Measurements from ENCODE around the gene PDE4D. TPM values are rescaled to one million over a fixed set of nuclear protein-coding genes. Genes with fewer than 3 reads are reported as not detected.

Gene PDE4D
- total RNA-seq, 5 donors from 2014 or later (not counting 1 experiment from before 2014, with no cell fraction given) = 45.1 to 136 (median 64.9) TPM

DNA sequence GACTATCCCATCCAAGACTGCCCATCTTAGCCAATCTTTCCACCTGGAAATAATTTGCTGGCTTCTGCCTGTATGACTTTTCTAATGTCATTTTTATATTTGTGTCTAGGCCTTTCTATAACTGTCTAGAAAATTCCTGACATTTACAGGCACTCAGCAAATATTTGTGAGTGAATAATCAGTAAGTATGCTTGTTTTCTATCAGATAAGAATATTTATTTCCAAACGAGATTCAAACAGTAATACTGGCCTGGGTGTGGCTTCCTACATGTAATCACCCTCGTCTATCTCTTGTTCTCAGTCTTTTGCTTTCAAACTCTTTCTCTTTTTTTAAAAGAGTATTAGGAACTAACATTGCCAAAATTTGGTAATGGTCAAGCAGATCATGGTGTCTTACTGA lies 844.4 kb downstream of the PDE4D start:
- Mint-ChIP-seq H3K27ac (no peak overlapping the region), H3K36me3 (no peaks in the 10 kb centered on the region), H3K27me3 (no peaks in the 10 kb centered on the region), H3K4me1 (peaks cover 0 to 2% (median 0%) of the 10 kb centered on the region in 3 donors), H3K9me3 (no peaks in the 10 kb centered on the region), H3K4me3 (no peak overlapping the region)
- no CpG with 5 or more reads among the region's 2 CpGs for WGBS (ENCODE audit: insufficient coverage)
- no peak overlapping the region for H3K27ac ChIP-seq (ENCODE audit: low read length)
- CTCF ChIA-PET = no interaction called here
- H3K27me3 ChIP-seq (replicated peaks in 1 of 2; ENCODE audit: control insufficient read depth in 2 of 2, extremely low read depth in 1 of 2, insufficient read depth in 2 of 2, low read length in 1 of 2) = no peaks in the 10 kb centered on the region
- H3K36me3 ChIP-seq (ENCODE audit: control insufficient read depth in 2 of 2, extremely low read depth in 1 of 2, insufficient read depth in 1 of 2, low read length in 1 of 2) = no peaks in the 10 kb centered on the region
- no peaks in the 10 kb centered on the region for H3K9me3 ChIP-seq
- no peak overlapping the region for H3K4me3 ChIP-seq (ENCODE audit: control insufficient read depth in 1 of 2, extremely low read depth in 1 of 2, low read length in 1 of 2)
- POLR2A ChIA-PET = no interaction called here
- ATAC-seq (replicated peaks in 1 of 4) (no peak), DNase-seq (no peak)
- H3K4me1 ChIP-seq (ENCODE audit: control insufficient read depth in 1 of 2, extremely low read depth in 1 of 2, insufficient read depth in 2 of 2, low read length in 2 of 2) = no peaks in the 10 kb centered on the region

- ChIA-PET CTCF (interaction anchor here (0.6 to 2.3 kb wide), 8 partner anchors 8 to 338 kb away, joined by 3 to 10 read pairs (median 4); no protein-coding TSS in a partner anchor), POLR2A (interaction anchor here (0.6 to 2.0 kb wide), 3 partner anchors 15 to 86 kb away, joined by 3 to 8 read pairs (median 4); no protein-coding TSS in a partner anchor)
- Histone ChIP-seq H3K27me3 (replicated peaks in 1 of 2; ENCODE audit: control insufficient read depth in 2 of 2, extremely low read depth in 1 of 2, insufficient read depth in 2 of 2, low read length in 1 of 2) (no peaks in the 10 kb centered on the region), H3K4me1 (ENCODE audit: control insufficient read depth in 1 of 2, extremely low read depth in 1 of 2, insufficient read depth in 2 of 2, low read length in 2 of 2) (peaks cover 10 to 18% of the 10 kb centered on the region in 2 experiments), H3K4me3 (ENCODE audit: control insufficient read depth in 1 of 2, extremely low read depth in 1 of 2, low read length in 1 of 2) (no peak overlapping the region), H3K27ac (ENCODE audit: low read length) (no peak overlapping the region), H3K9me3 (no peaks in the 10 kb centered on the region), H3K36me3 (ENCODE audit: control insufficient read depth in 2 of 2, extremely low read depth in 1 of 2, insufficient read depth in 1 of 2, low read length in 1 of 2) (no peaks in the 10 kb centered on the region)
- Mint-ChIP-seq H3K36me3 (peaks cover 3% of the 10 kb centered on the region), H3K27me3 (no peaks in the 10 kb centered on the region), H3K4me3 (peak overlapping the region in 1 of 3 donors; percentile 0), H3K4me1 (peaks cover 29 to 38% (median 35%) of the 10 kb centered on the region in 3 donors), H3K9me3 (no peaks in the 10 kb centered on the region), H3K27ac (peak overlapping the region; percentile 74 to 77)
- WGBS (ENCODE audit: insufficient coverage) = 56% methylated on average over 5 of the region's 7 CpGs
- no peak for ATAC-seq (replicated peaks in 1 of 4)
- DNase-seq = peak in 1 of 35 experiments; percentile 17
These were observed 851.1 kb downstream of the PDE4D start for GRCh38 chr5:59042201-59043055.

- Mint-ChIP-seq H3K27me3 (no peaks in the 10 kb centered on the region), H3K4me1 (peaks cover 39 to 48% (median 45%) of the 10 kb centered on the region in 3 donors), H3K36me3 (peaks cover 4% of the 10 kb centered on the region), H3K9me3 (no peaks in the 10 kb centered on the region), H3K27ac (peak overlapping the region; percentile 72 to 74), H3K4me3 (peak overlapping the region in 1 of 3 donors; percentile 40)
- no peaks in the 10 kb centered on the region for H3K9me3 ChIP-seq
- DNase-seq = peak in 1 of 35 experiments; percentile 15
- H3K4me1 ChIP-seq (ENCODE audit: control insufficient read depth in 1 of 2, extremely low read depth in 1 of 2, insufficient read depth in 2 of 2, low read length in 2 of 2) = peaks cover 10 to 28% of the 10 kb centered on the region in 2 experiments
- no peak overlapping the region for H3K4me3 ChIP-seq (ENCODE audit: control insufficient read depth in 1 of 2, extremely low read depth in 1 of 2, low read length in 1 of 2)
- no peaks in the 10 kb centered on the region for H3K36me3 ChIP-seq (ENCODE audit: control insufficient read depth in 2 of 2, extremely low read depth in 1 of 2, insufficient read depth in 1 of 2, low read length in 1 of 2)
- 57% methylated on average over 1 of the region's 1 CpG for WGBS (ENCODE audit: insufficient coverage)
- no peak overlapping the region for H3K27ac ChIP-seq (ENCODE audit: low read length)
- H3K27me3 ChIP-seq (replicated peaks in 1 of 2; ENCODE audit: control insufficient read depth in 2 of 2, extremely low read depth in 1 of 2, insufficient read depth in 2 of 2, low read length in 1 of 2) = no peaks in the 10 kb centered on the region
- CTCF ChIA-PET = interaction anchor here (0.6 to 2.3 kb wide), 7 partner anchors 8 to 133 kb away, joined by 3 to 10 read pairs (median 4); no protein-coding TSS in a partner anchor
- no peak for ATAC-seq (replicated peaks in 1 of 4)
- POLR2A ChIA-PET = interaction anchor here (0.6 to 2.0 kb wide), 3 partner anchors 14 to 87 kb away, joined by 3 to 8 read pairs (median 3); no protein-coding TSS in a partner anchor
These were observed 852.2 kb downstream of the PDE4D start for GRCh38 chr5:59041355-59041754.

DNA sequence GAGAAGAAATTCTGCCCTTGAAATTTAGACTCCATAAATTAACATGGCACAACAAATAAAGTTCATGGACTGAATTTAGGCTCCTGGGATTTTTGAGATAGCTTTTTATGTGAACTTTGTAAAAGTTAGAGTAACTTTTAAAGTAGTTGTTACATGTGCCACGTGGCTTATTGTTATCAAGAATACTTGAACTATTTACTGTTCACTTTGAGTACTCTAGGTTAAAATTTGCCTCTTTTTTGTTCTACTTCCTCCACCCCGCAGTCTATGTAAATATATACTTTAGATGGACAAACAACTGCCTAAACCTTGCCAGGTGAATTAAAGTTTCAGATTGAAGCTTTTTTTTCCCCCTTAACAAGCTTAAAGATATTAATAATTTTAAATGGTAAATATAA lies 852.7 kb downstream of the PDE4D start:
- Histone ChIP-seq H3K27me3 (replicated peaks in 1 of 2; ENCODE audit: control insufficient read depth in 2 of 2, extremely low read depth in 1 of 2, insufficient read depth in 2 of 2, low read length in 1 of 2) (no peaks in the 10 kb centered on the region), H3K4me1 (ENCODE audit: control insufficient read depth in 1 of 2, extremely low read depth in 1 of 2, insufficient read depth in 2 of 2, low read length in 2 of 2) (peaks cover 10 to 32% of the 10 kb centered on the region in 2 experiments), H3K36me3 (ENCODE audit: control insufficient read depth in 2 of 2, extremely low read depth in 1 of 2, insufficient read depth in 1 of 2, low read length in 1 of 2) (no peaks in the 10 kb centered on the region), H3K9me3 (no peaks in the 10 kb centered on the region), H3K4me3 (ENCODE audit: control insufficient read depth in 1 of 2, extremely low read depth in 1 of 2, low read length in 1 of 2) (peak overlapping the region in 1 of 2 donors; percentile 90), H3K27ac (ENCODE audit: low read length) (peak overlapping the region; percentile 87)
- Mint-ChIP-seq H3K9me3 (no peaks in the 10 kb centered on the region), H3K36me3 (peaks cover 8% of the 10 kb centered on the region), H3K27me3 (no peaks in the 10 kb centered on the region), H3K4me3 (peak overlapping the region; percentile 91 to 98 (median 95)), H3K27ac (peak overlapping the region; percentile 72 to 100), H3K4me1 (peaks cover 45 to 54% (median 51%) of the 10 kb centered on the region in 3 donors)
- WGBS (ENCODE audit: insufficient coverage) = no CpG with 5 or more reads among the region's 2 CpGs
- DNase-seq = no peak
- ChIA-PET POLR2A (interaction anchor here (0.6 to 2.0 kb wide), 3 partner anchors 8 to 88 kb away, joined by 3 to 8 read pairs (median 3); no protein-coding TSS in a partner anchor), CTCF (interaction anchor here (1.6 to 2.3 kb wide), 3 partner anchors 83 to 133 kb away, joined by 4 to 10 read pairs (median 10); no protein-coding TSS in a partner anchor)
- no peak for ATAC-seq (replicated peaks in 1 of 4)

DNA sequence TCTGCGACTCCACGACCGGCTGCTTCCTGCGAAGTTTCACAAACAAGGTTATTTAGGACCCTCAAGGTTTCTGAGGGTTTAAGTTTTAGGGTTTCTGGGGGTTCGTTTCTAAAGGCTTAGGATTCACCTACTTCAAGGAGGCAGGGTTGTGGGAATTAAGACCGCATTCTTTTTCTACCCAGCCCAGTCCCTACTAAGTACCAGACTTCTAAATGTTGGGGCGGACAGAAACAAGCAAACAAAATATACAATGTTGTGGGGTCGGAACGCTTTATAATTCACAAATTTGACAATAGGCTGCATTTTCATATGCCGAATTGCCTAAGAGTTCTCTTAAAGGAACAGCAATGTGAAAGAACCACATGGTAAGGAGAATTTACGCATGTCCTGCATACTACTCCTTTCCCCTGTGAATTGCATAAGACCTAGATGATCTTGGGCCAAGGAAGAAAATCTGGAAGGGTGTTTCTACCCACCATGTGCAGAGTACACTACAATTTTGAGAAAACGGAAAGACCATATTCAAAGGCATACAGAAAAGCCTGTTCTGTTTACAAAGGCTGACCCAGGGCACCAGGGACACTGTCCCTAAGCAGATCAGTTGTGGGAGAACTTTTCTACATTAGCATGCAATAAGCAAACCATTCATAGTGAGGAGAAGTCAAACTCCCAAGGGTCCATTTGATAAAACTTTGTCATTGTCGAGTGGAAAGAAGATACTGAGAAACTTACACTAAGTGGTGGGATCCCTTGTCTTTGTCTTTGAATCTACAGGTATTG lies 853.3 kb downstream of the PDE4D start:
- peaks cover 10 to 38% of the 10 kb centered on the region in 2 experiments for H3K4me1 ChIP-seq (ENCODE audit: control insufficient read depth in 1 of 2, extremely low read depth in 1 of 2, insufficient read depth in 2 of 2, low read length in 2 of 2)
- 19% methylated on average over 8 of the region's 13 CpGs for WGBS (ENCODE audit: insufficient coverage)
- peak overlapping the region; percentile 90 to 98 for H3K4me3 ChIP-seq (ENCODE audit: control insufficient read depth in 1 of 2, extremely low read depth in 1 of 2, low read length in 1 of 2)
- Mint-ChIP-seq H3K36me3 (peaks cover 13% of the 10 kb centered on the region), H3K4me3 (peak overlapping the region; percentile 91 to 98 (median 95)), H3K27me3 (no peaks in the 10 kb centered on the region), H3K9me3 (no peaks in the 10 kb centered on the region), H3K4me1 (peaks cover 51 to 60% (median 57%) of the 10 kb centered on the region in 3 donors), H3K27ac (peak overlapping the region; percentile 72 to 100)
- ChIA-PET POLR2A (interaction anchor here (0.6 to 2.0 kb wide), 6 partner anchors 7 to 134 kb away, joined by 3 to 14 read pairs (median 4); no protein-coding TSS in a partner anchor), CTCF (interaction anchor here (0.5 to 2.3 kb wide), 7 partner anchors 52 to 739 kb away, joined by 3 to 14 read pairs (median 8); no protein-coding TSS in a partner anchor)
- no peak for DNase-seq
- no peak for ATAC-seq (replicated peaks in 1 of 4)
- no peaks in the 10 kb centered on the region for H3K36me3 ChIP-seq (ENCODE audit: control insufficient read depth in 2 of 2, extremely low read depth in 1 of 2, insufficient read depth in 1 of 2, low read length in 1 of 2)
- H3K9me3 ChIP-seq = no peaks in the 10 kb centered on the region
- no peaks in the 10 kb centered on the region for H3K27me3 ChIP-seq (replicated peaks in 1 of 2; ENCODE audit: control insufficient read depth in 2 of 2, extremely low read depth in 1 of 2, insufficient read depth in 2 of 2, low read length in 1 of 2)
- H3K27ac ChIP-seq (ENCODE audit: low read length) = peak overlapping the region; percentile 87
